ENCODE data around the gene APOA4. TPM values are rescaled to one million over a fixed set of nuclear protein-coding genes. Genes with fewer than 3 reads are reported as not detected.
"Not testable (repeated sequence)": the region's sequence is repeated elsewhere in the genome, so short reads cannot be mapped to it uniquely, and the experiment has no call there.

APOA4 gene
- total RNA-seq, 6 experiments from 2014 or later: not detected

GRCh38 chr11:116836632-116836991, 13.5 kb upstream of the APOA4 start:
- no peak overlapping the region for H3K27ac Mint-ChIP-seq

GRCh38 chr11:116835791-116836631, 12.9 kb upstream of the APOA4 start:
- DNase-seq: peak; percentile 90
- peaks cover 10% of the 10 kb centered on the region for H3K4me1 Mint-ChIP-seq (ENCODE audit: low read depth)
- H3K9me3 Mint-ChIP-seq: no peaks in the 10 kb centered on the region
- peak overlapping the region; percentile 65; the same call in 1 of the 2 replicates for H3K27ac Mint-ChIP-seq
- H3K36me3 Mint-ChIP-seq (ENCODE audit: low read depth): no peaks in the 10 kb centered on the region
- peak overlapping the region; percentile 53; the same call in 1 of the 2 replicates for H3K4me3 Mint-ChIP-seq
- H3K27me3 Mint-ChIP-seq (ENCODE audit: insufficient read depth): peaks cover 9% of the 10 kb centered on the region
- TF ChIP-seq CTCF (IDR thresholded peaks at IDR 0.05): peak; percentile 81

More at GRCh38 chr11:116836632-116836991, 13.5 kb upstream of the APOA4 start:
- peaks cover 10% of the 10 kb centered on the region for H3K4me1 Mint-ChIP-seq (ENCODE audit: low read depth)
- peaks cover 9% of the 10 kb centered on the region for H3K27me3 Mint-ChIP-seq (ENCODE audit: insufficient read depth)
- DNase-seq: no peak
- no peaks in the 10 kb centered on the region for H3K9me3 Mint-ChIP-seq
- TF ChIP-seq CTCF (IDR thresholded peaks at IDR 0.05): no peak
- no peak overlapping the region for H3K4me3 Mint-ChIP-seq
- H3K36me3 Mint-ChIP-seq (ENCODE audit: low read depth): no peaks in the 10 kb centered on the region

GRCh38 chr11:116835042-116835772, 12.1 kb upstream of the APOA4 start:
- Mint-ChIP-seq H3K36me3 (ENCODE audit: low read depth) (no peaks in the 10 kb centered on the region), H3K27ac (no peak overlapping the region), H3K4me3 (peak overlapping the region; percentile 19; the same call in 1 of the 2 replicates), H3K9me3 (no peaks in the 10 kb centered on the region), H3K4me1 (ENCODE audit: low read depth) (peaks cover 10% of the 10 kb centered on the region), H3K27me3 (ENCODE audit: insufficient read depth) (peaks cover 9% of the 10 kb centered on the region)
- no peak for DNase-seq
- TF ChIP-seq CTCF (IDR thresholded peaks at IDR 0.05): no peak

GRCh38 chr11:116834535-116835041, 11.5 kb upstream of the APOA4 start:
- not testable (repeated sequence) for DNase-seq; H3K36me3 Mint-ChIP-seq (ENCODE audit: low read depth); H3K27ac Mint-ChIP-seq; H3K9me3 Mint-ChIP-seq
- H3K4me3 Mint-ChIP-seq: peak overlapping the region; percentile 19; the same call in 1 of the 2 replicates
- H3K27me3 Mint-ChIP-seq (ENCODE audit: insufficient read depth): peaks cover 11% of the 10 kb centered on the region
- H3K4me1 Mint-ChIP-seq (ENCODE audit: low read depth): peaks cover 10% of the 10 kb centered on the region

- H3K9me3 Mint-ChIP-seq: no peaks in the 10 kb centered on the region
Measured at GRCh38 chr11:116833816-116834534, 10.9 kb upstream of the APOA4 start.

More at GRCh38 chr11:116833816-116834534, 10.9 kb upstream of the APOA4 start:
- Mint-ChIP-seq H3K4me1 (ENCODE audit: low read depth) (peaks cover 10% of the 10 kb centered on the region), H3K4me3 (no peak overlapping the region), H3K36me3 (ENCODE audit: low read depth) (no peaks in the 10 kb centered on the region), H3K27ac (no peak overlapping the region), H3K27me3 (ENCODE audit: insufficient read depth) (peaks cover 11% of the 10 kb centered on the region)
- no peak for DNase-seq
- no peak for TF ChIP-seq CTCF (IDR thresholded peaks at IDR 0.05)
